NCI-H2227 (cell line): ENCODE data around the gene PAK2.
"Not testable (repeated sequence)": the region's sequence is repeated elsewhere in the genome, so short reads cannot be mapped to it uniquely, and the experiment has no call there.

Source experiments
- DNase-seq: peaks from one replicate; lab custom pipeline; 2025; ENCODE audit not compliant: unreplicated experiment; lab: John Stamatoyannopoulos, UW

Gene PAK2

DNA sequence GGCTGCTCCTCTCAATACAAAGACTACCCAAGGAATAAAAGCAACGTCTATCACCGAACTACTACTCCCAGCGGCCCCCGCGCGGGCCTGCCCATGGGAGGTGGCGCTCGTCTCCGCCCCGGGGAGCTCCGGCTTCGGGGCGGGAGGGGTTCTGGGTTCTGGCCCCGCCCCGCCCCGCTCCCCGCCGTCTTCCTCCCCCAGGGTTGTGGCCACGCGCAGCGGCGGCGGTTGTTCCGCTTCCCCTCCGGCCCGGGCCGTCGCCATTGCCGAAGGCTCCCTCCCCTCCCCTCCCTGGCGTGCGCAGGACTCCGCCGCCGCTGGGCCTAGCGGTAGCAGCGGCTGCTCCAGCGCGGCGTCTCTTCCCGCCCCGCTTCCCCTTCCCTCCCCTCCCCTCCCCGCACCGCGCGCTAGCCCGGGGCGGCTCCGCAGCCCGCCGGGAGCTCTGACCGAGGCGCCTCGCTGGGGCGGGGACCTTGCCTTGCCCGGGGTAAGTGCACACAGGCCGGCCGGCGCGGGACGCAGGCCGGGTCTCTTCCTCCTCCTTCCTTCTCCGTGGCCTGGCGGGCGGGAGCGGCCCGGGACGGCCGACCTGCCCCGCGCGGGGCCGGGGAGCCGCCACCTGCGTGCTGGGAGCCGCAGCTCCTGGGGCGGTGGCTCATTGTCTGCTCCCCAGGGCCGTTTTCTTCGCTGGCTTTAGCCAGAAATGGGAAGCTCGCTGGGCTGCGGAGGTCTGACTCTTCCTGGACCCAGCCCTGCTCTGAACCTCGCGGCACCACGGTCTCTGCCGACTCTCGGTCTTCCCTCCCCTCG lies at the start of gene PAK2:
TSS of gene PAK2 (plus strand) at position 187 of the 810 bp plus-strand sequence. CDS start 42,790 bp downstream, outside the sequence.
- DNase-seq, result peak; percentile 94

DNA sequence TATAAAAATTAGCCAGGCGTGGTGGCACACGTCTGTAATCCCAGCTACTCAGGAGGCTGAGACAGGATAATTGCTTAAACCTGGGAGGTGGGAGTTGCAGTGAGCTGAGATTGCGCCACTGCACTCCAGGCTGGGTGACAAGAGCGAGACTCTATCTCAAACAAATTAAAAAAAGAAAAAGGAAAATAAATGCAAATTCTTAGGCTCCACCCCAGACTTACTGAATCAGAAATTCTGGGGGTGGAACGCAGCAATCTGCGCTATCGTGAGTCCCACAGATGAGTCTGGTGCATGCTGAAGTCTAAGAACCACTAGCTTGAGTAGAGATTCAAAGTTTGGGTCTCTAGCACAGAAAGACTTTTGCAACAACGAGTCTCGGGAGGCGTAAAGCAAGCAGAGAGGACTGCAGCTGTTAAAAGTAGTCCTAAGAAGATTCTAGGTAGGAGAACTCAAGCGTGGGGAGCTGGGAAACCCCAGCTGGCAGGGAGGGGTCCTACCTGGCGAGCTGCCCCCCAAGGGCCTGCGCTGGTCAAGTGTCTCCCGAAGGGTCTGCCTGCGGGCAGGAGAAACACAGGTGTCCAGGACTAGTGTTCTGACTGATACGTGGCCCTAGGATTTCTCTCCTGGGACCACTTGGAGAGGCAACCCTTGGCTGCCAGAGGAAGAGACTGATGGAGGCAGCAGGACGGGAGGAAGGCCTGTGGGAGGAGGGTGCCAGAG lies 49.6 kb upstream of the PAK2 start:
- DNase-seq, result no peak

DNA sequence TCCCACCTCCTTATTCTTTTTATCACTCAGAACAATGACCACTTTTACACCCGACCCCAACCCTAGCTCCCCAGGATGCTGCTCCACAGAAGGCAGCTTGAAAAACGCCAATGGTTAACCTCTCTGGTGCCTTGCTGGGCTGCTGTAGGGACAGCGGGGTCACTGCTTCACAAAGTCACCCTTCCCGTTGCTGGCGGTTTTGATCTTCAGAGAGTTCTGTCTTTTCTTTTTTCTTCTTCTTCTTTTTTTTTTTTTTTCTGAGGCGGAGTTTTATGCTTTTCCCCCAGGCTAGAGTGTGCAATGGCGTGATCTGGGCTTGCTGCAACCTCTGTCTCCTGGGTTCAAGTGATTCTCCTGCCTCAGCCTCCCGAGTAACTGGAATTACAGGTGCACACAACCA lies 48.3 kb upstream of the PAK2 start:
- DNase-seq, result no peak

DNA sequence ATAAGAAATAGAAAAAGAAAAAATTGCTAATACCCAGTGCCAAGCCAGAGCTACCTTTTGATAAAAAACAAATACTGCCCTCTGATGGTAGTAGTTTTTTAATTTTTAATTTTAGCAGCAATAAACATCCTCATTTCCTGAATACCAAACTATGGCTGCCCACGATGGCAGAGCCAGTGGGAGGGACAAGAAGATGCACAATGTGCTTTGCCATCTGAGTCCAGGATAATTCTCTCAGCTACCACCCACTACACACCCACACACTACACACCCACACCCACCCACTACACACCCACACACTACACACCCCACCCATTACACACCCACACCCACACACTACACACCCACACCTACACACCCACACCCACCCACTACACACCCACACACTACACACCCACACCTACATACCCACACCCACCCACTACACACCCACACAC lies 45.4 kb upstream of the PAK2 start:
- no peak for DNase-seq

DNA sequence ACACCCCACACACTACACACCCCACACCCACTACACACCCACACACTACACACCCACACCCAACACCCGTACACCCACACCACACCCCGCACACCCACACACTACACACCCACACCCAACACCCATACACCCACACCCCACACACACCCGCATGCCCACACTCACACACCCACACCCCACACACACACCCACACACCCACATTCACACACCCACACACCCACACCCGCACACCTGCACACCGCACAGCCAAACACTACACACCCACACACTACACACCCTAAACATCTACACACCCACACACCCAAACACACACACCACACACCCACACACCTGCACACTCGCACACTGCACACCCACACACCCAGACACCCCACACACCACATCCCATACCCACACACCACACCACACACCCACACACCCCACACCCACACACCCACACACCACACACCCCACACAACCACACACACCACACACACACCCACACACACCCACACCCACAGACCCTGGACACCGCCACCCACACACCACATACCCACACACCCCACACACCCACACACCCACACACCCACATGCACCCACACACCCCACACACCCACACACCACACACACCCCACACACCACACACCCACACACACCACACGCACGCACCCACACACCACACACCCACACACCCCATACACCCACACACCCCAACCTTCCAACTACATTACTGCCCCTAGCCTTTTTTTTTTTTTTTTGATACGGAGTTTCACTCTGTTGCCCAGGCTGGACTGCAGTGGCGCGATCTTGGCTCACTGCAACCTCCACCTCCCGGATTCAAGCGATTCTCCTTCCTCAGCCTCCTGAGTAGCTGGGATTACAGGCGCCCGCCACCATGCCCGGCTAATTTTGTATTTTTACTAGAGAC lies 44.5 kb upstream of the PAK2 start:
- no peak for DNase-seq

DNA sequence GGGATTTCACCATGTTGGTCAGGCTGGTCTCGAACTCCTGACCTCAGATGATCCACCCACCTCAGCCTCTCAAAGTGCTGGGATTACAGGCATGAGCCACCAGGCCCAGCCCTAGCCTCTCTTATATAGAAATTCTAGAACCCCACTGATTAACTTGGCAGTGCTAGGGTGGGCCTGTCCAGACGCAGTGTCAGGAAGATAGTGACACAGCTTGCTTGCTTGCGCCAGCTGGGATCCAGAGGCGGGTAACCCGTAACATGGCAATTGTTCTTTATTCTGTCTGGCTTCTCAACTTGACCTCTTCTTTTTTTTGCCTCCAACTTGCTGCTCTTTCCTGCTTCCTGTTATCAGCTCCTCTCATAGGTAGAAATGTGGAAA lies 43.8 kb upstream of the PAK2 start:
- no peak for DNase-seq

DNA sequence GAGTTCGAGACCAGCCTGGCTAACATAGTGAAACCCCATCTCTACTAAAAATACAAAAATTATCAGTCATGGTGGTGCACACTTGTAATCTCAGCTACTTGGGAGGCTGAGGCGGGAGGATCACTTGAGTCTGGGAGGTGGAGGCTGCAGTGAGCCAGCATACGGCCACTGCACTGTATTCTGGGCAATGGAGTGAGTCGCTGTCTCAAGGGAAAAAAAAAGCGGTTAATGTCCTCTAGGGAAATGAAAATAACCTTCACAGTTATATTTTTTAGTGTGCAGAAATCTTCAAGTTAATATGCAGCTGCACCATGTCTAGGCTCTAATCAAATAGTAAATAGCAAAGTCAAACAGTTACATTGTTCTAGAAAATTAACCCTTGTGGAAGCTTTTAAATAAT lies 42.4 kb upstream of the PAK2 start:
- DNase-seq, result no peak

DNA sequence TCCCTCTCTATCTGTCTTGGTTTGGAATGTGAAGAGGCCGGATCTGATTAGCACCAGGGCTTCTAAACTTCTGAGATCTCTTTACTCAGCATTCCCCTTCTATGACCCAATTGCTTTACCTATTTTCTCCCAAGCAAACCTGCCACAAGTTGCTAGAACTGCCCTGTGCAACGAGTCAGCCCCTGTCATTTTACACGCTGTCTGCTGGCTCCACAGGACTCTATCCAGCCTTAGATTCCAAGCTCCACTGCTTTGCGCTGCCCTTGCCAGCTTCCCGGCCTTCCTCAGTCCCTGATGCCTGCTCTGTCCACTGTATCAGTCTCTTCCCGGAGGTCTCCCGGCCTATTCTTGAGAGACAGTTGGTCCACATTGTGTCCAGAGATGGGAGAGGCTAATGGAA lies 39.9 kb upstream of the PAK2 start:
- no peak for DNase-seq

DNA sequence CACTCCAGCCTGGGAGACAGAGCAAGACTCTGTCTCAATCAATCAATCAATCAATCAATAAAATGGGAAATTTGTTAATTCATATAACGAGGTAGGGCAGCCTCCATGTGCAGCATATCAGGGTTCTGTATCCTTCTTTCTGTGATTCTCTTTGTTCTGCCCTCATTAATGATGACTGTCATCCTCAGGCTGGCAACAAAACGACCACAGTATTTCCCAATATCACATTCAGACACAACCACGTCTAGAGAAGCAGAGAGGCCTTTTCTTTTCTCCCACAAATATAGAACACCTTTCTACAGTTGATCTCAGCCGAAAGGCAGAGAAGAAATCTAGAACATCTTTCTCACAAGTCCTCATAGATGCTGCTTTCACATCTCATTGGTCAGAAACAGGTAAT lies 38.9 kb upstream of the PAK2 start:
- DNase-seq, result no peak

DNA sequence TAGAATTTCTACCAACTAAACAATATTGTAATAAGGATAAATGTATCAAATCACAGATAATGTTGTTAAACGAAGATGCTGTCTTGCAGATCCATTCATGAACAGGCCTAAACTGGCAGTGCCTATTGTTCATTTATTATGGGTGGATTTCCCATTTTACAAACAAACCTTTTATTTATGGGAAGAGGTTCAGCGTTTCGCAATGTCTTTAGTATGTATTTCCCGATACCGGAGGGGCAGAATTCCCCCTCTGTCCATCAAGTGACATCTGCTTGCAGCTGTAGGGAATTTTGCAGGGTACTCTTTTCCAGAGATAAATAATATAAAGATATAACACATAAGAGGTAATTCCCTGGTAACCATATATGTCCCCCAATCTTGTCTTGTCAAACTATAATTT lies 33.3 kb upstream of the PAK2 start:
- DNase-seq, result no peak

DNA sequence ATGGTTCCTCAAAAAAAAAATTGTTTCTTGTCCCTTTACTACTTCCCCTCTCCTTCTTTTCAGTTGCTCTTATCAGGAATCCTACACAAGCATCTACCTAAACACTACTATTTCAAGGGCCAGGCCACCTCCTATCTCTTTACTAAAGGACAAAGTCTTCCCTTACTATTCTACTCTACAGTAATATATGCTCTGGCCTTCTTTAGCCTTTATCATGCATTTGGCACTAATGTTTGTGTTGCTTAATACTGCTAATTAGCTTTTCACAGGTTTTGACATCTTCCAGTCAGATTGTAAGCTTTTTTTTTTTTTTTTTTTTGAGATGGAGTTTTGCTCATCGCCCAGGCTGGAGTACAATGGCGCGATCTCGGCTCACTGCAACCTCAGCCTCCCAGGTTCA lies 32.9 kb upstream of the PAK2 start:
- DNase-seq, result no peak

DNA sequence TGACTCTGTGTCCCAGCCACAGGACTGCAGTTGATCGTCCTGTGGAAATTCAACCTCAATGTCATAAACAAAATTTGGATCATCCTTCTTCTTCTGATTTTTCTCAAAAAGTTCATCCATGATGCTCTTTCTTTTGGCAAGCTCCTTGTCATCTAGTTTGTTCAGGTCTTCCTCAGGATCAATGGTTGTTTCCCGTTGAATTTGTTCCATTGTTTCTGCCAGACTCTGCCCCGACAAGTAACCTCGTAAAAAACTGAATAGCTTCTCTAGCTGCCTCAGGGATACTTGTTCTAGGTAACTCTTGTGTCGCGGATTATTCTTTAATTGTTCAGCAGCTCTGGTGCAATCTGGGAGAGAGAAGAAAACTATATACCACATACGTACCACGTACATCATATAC lies 32.1 kb upstream of the PAK2 start:
- DNase-seq, result no peak

DNA sequence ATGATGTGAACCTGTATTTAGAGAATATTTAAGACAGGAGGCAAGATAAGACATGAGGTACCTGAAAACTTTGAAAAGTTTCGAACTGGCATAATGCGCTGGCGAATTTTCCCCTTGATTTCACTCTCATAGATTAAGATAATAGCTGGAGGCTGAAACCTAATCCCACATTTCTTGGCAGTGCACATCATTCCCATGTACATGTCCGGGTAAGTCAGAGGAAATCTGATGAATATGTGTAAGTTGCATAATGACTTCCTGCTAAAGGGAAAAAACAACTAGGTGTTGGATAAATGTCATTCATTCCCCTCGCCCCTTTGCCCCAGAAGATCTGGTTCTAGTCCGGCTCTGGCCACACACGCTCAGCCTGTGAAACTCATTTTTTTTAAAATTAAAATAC lies 31.2 kb upstream of the PAK2 start:
- DNase-seq, result no peak

DNA sequence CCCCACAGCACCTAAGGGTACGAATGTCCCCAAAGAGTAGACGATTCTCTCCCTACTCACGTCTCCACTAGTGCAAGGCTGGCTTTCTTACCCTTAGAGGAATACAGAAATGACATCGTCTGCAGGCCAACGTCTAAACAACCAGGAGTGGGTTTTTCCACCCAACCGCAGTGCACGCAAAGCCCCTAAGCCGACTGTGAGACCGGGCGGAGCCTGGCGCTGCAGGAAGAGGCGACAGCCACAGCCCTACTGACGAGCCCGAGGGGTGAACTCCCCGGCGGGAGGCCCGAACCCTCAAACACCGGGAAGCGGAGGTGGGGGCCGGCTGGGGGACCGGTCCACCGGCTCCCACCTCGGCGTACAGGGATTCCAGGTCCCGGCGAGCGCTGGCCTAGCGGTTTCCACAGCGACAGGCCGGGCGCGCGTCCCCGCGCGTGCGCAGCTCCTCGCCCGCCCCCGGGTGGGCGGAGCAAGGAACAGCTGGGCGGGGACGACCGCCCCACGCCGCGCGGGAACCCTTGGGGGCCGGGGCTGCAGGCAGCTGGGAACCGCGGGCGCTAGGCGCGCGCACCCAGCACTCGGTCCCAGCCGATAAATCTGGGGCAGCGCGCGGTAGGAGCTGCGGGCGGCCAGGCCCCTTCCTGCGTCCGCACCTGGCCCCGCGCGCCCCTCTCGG lies 27.7 kb upstream of the PAK2 start, which contains the start of the genes CEP19 and PIGX:
TSS of gene CEP19 (minus strand) at position 413 of the 676 bp plus-strand sequence. CDS start 3,593 bp downstream, outside the sequence.
TSS of gene PIGX (plus strand) at position 540 of the 676 bp plus-strand sequence.
- peak; percentile 95 for DNase-seq

DNA sequence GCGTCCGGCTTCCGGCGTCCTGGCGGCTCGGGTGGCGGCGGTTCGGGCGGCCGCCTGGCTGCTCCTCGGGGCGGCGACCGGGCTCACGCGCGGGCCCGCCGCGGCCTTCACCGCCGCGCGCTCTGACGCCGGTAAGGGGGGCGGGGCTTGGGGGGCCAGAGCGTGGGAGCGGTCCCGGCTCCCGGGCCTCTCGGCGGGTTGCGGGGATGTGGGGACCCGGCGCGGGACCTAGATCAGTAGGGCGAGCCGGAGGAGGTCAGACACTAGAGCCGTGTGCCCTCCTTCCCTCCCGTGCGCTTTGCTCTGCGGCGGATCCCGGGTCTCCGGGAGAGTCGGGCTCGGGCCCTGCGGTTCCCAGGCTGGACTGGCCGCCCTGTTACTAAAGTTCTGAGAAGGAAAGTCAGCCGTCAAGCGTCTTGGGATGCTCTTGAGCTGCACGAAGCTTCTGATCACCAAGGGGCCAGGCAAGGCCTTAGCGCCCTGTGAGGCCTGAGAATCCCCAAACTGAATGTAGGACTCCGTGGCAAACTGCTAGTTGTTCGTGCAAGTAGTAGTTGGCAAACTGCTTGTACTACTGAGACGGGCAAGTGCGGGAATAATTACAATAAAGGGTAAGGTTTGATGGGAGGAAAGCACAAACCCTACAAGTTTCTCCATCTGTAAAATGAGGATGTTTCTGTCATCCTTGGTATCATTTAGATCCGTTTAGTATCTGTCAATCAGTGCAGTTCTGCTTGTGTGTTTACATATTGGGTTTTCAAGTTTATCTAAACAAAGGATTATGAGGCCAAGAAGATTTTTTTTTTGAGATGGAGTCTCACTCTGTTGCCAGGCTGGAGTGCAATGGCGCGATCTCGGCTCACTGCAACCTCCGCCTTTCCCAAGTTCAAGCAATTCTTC lies 26.9 kb upstream of the PAK2 start:
- peak; percentile 89 for DNase-seq

DNA sequence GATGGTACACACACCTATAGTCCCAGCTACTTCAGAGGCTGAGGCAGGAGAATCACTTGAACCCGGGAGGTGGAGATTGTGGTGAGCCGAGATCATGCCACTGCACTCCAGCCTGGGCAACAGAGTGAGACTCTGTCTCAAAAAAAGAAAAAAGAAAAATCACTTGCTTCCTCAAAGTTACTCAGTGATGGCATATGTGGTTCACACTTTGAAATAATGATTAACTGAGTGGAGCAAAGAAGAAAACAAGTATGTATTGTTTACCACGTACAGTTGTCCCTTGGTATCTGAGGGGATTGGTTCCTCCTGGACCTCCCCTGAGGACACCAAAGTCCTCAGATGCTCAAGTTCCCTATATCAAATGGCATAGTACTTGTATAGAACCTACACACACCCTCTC lies 22.5 kb upstream of the PAK2 start:
- DNase-seq, result not testable (repeated sequence)

DNA sequence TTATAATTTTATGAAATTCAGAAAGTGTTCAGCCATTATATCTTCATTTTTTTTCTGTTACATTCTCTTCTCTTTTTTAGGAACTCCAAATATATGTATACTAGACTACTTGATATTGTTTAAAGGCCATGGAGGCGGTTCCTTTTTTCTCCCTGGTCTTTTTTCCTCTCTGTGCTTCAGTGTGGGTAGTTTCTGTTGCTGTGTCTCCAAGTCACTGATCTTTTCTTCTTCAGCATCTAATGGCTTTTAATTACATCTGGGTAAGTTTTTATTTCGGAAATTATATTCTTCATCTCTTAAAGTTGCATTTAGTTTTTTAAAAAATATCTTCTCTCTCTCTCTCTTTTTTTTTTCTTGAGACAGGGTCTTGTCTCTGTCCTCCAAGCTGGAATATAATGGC lies 18.6 kb upstream of the PAK2 start:
- DNase-seq, result no peak

DNA sequence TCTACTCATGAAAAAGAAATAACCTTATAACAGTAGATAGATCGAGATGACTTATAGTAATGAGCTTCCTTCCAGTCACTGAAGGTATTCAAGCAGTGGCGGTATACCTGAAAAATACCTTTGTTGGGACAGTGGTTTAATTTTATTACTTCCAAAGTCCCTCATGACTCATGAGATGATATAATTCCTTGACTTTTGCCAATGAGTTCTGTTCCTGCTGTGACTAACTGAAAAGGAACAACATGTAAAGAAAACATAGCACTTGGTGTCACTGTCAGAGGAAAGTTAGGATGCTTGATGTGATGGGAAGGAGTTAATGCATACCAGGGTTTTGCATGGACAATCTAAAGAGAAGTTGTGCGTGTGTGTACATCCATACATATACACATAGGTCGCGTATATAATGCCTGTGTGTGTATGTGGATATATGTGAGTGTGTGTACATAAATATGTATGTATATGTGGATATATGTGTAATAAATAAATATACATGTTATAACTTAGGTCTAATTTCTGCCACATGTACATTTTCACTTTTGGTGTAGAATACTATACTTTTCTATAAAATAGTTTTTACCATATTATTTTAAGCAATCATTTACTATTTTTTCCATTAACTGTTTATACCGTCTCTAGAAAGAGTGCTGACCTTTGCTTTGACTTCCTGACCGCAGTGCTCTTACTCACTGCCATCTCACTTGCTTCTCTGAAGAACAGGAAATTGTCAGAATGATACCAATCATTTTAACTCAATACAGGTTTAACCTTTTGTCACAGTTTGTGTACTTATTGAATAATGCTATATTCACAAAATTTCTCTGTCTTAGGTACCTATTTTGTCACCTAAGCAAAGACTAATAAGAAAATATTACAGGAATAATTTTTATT lies 12.6 kb upstream of the PAK2 start:
- DNase-seq, result no peak

DNA sequence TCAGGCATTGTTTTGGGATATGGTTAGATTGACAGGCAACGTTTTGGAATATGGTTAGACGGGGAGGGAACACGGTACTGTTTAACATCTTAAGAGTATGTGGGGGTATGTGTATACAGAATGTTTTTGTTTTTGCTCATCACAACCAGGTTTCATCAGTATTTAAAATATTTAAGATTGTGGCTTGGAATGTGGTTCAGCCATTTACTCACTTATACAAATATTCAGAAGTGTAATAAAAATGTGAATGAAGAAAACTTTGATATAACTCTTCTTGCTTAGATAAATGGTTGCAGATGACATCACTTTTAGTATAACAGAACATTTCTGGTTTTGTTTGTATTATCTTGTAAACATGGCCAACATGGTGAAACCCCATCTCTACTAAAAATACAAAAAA lies 3.9 kb upstream of the PAK2 start:
- no peak for DNase-seq
